ENCODE results near the gene ATL1. TPM values are rescaled to one million over a fixed set of nuclear protein-coding genes. Genes with fewer than 3 reads are reported as not detected.
A peak's percentile ranks its signal among the peaks of the same experiment; 100 is the strongest.
"Not testable (repeated sequence)": the region's sequence is repeated elsewhere in the genome, so short reads cannot be mapped to it uniquely, and the experiment has no call there.

ATL1 gene
- polyA plus RNA-seq, 3 donors = 1.6 to 4.1 (median 2.9) TPM

DNA sequence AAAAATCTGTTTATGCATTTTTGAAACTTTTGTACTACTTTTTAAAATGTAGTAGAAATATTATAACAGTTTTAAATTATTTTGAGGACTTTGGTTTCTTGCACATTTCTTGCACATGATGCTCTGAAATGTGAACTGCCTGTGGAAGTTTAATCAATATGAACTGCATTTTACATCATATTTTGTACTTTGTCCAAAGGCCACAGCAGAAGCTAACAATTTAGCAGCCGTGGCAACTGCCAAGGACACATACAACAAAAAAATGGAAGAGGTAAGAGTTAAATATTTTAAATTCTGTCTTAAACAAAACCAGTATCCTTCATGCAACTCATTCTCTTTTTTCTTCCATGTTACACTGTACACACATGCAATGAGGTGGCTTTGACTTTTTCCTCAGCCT, 63.0 kb downstream of the ATL1 start:
- H3K27ac ChIP-seq (ENCODE audit: low read depth, low read length) = no peak overlapping the region
- WGBS, 3 donors = 49 to 94% (median 89%) methylated on average over 1 of the region's 1 CpG

DNA sequence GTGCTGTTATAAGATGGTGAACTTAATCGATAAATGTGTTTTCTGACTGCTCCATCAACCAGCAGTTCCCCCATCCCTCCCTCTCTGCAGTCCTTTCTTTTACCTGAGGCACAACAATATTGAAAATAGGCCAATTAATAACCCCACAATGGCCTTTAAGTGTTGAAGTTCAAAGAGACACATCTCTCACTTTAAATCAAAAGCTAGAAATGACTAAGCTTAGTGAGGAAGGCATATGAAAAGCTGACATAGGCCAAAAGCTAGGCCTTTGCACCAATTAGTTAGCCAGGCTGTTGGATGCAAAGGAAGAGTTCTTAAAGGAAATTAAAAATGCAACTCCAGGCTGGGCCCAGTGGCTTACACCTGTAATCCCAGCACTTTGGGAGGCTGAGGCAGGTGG, 64.5 kb downstream of the ATL1 start:
- H3K27ac ChIP-seq (ENCODE audit: low read depth, low read length) = no peak overlapping the region
- WGBS, 3 donors = 95 to 100% (median 100%) methylated on average over 1 of the region's 1 CpG

DNA sequence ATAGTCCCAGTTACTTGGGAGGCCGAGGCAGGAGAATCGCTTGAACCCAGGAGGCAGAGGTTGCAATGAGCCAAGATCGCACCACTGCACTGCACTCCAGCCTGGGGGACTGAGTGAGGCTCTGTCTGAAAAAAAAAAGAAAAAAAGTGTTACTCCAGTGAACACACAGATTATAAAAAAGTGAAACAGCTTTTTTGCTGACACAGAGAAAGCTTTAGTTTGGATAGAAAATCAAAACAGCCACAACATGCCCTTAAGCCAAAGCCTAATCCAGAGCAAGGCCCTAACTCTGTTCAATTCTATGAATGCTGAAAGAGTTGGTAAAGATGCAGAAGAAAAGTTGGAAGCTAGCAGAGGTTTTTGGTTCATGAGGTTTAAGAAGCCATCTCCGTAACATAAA, 65.0 kb downstream of the ATL1 start:
- not testable (repeated sequence) for H3K27ac ChIP-seq (ENCODE audit: low read depth, low read length)

DNA sequence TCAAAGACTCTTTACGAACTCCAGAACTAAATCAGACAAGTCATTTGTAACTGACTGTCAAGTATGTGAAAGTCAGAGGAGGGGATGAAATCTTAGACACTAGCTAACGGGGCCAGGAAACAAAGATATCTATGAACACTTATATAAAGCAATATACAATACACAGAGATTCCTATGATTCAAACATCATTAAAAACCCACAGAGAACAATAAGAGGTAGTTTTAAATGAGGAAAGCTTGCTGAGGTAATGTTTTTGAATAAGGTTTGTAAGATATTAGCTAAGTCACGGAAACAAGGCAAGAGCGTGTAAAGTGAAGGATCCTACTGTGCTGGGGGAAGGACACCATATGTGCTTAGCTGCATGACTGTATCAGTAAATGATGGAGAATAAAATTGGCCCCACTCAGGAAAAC, 71.5 kb downstream of the ATL1 start:
- 91 to 95% (median 93%) methylated on average over 4 of the region's 4 CpGs for WGBS, 3 donors
- H3K27ac ChIP-seq (ENCODE audit: low read depth, low read length) = no peak overlapping the region

More for the DNA sequence above, 65.0 kb downstream of the ATL1 start:
- 96 to 100% (median 98%) methylated on average over 4 of the region's 4 CpGs for WGBS, 3 donors

DNA sequence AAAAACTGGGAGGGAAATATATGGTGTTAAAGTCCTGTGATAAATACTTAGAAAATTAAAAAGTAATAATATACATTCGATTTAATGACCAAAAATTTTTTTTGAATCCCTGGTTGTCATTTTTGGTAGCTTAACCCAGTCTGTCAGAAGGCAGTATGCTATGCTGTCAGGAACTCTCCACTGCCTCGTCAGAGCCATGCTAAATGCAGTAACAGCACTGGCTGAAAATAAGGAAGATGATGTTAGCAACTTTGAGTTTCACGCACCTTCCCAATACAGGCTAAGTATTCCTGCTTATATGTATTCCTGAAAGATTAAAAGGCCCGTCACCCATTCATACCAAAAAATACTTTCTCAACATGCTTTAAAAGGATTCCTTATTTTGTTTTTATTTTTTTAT, 74.0 kb downstream of the ATL1 start:
- no peak overlapping the region for H3K27ac ChIP-seq (ENCODE audit: low read depth, low read length)
- WGBS, 3 donors = 83 to 88% (median 85%) methylated on average over 4 of the region's 4 CpGs

DNA sequence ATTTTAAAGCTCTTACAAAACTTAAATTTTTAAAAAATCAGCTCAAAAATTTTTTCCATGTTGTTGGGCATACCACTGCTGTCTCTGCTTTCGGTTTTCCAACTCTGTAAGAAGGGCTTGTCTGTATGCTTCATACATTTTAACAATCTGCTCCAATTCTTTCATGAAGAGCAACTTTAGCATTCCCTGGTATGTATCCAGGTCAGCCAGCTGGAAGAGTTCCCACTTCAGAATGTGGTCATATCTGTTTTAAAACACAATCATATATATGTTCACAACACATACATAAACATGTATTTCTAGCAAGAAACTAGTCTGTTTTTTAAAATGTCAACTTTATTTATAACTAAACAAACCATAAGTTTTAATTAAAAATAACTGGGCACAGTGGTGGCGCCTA, 75.2 kb downstream of the ATL1 start:
- 86 to 92% (median 91%) methylated on average over 2 of the region's 2 CpGs for WGBS, 3 donors
- H3K27ac ChIP-seq (ENCODE audit: low read depth, low read length) = no peak overlapping the region

DNA sequence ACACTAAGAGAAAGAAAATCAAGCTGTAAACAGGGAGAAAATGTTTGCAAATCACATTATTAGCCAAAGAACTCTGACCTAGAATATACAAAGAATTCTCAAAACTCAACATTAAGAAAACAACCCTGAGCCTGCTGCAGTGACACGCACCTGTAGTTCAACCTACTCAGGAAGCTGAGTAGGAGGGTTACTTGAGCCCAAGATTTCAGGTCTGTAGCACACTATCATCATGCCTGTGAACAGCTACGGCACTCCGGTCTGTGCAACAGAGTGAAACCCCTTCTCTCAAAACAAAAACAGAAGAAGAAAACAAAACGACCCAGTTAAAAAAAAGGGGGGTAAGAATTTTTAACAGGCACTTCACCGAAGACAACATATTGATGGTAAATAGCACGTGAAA, 87.3 kb downstream of the ATL1 start:
- 75 to 90% (median 88%) methylated on average over 6 of the region's 6 CpGs for WGBS, 3 donors
- H3K27ac ChIP-seq (ENCODE audit: low read depth, low read length) = no peak overlapping the region

DNA sequence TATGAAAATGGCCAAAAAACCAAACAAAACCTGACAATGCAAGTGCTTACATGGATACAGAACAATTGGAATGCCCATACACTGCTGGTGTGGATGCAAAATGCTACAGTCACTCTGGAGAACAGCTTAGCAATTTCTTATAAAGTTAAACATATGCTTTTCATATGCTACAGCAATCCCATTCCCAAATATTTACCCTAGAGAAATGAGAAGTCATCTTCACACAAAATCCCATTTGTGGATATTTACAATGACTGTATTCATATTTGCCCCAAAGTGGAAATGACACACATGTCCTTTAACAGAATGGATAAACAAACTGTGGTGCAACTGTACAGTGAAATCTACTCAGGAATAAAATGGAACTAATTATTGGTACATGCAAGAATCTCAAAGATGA, 87.8 kb downstream of the ATL1 start:
- no peak overlapping the region for H3K27ac ChIP-seq (ENCODE audit: low read depth, low read length)

DNA sequence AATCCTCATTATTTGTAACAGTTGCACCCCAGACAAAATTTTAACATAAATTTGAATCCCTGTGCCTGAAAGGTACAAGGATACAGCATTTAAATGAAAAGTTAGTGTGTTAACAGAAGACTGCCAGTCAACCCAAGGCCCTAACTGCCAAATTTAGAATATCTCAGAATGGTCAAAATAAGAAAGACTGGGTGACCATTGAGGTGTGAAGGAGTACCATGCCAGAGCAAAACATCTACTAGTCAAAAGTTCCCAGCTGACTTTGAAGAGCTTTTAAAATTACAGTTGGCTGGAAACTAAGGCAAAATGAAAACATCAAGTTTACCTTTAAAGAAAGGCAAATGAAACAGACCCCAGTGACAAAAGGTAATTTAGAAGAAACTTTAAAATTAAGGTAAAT, 89.7 kb downstream of the ATL1 start:
- H3K27ac ChIP-seq (ENCODE audit: low read depth, low read length) = no peak overlapping the region

DNA sequence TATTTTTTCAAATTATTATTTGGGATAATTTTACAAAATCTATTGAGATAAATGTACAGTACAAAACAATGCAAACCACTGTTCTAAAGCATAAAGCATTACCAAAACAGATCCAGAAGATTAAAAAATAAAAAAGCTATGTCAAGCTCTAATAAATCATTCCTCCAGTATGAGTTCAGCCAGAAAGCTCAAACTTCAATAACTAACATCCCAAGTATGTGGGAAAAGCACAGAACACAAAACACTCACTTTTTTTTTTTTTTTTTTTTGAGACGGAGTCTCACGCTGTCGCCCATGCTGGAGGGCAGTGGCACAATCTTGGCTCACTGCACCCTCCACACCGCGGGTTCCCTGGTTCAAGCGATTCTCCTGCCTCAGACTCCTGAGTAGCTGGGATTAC, 96.8 kb downstream of the ATL1 start:
- H3K27ac ChIP-seq (ENCODE audit: low read depth, low read length) = no peak overlapping the region
- 53 to 87% (median 80%) methylated on average over 5 to 6 of the region's 6 CpGs for WGBS, 3 donors

DNA sequence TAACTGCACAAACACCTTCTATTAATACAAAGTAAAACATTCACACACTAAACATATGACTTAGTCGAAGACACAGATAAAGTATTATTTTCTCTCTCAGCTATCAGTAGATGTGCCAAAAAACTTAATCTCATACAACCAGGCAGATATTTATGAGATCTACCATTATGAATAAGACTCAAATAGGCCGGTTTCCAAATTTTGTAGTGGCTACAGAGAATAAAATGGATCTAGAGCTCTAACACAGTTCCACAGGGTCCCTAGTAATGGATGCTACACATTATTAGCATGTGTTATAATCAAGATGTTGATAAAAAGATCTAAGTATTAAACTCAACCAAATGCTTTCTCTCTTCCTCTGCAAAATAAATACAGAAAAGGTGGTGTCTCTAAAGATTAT, 97.8 kb downstream of the ATL1 start:
- WGBS, 3 donors = 10 to 43% (median 43%) methylated on average over 2 of the region's 2 CpGs
- H3K27ac ChIP-seq (ENCODE audit: low read depth, low read length) = no peak overlapping the region

DNA sequence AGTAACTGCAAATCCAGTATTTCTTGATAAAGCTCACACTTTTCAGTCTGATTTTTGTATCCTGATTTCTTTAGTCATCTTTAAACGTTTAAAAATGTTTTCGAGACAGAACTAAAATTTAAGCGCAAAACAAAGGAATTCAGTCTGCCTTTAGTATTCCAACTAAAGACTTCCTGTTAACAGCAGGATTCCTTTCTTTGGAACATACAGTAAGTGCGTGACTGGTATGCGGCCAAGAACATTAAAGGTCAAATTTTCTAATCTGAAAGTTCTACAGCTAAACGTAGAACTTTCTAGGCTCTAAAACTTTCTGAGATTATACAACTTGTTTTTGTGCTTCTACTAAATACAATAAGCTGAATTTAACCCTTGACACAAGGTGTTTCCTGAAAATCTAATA, 98.3 kb downstream of the ATL1 start:
- no peak overlapping the region for H3K27ac ChIP-seq (ENCODE audit: low read depth, low read length)
- WGBS, 3 donors = 14 to 42% (median 35%) methylated on average over 6 of the region's 6 CpGs

DNA sequence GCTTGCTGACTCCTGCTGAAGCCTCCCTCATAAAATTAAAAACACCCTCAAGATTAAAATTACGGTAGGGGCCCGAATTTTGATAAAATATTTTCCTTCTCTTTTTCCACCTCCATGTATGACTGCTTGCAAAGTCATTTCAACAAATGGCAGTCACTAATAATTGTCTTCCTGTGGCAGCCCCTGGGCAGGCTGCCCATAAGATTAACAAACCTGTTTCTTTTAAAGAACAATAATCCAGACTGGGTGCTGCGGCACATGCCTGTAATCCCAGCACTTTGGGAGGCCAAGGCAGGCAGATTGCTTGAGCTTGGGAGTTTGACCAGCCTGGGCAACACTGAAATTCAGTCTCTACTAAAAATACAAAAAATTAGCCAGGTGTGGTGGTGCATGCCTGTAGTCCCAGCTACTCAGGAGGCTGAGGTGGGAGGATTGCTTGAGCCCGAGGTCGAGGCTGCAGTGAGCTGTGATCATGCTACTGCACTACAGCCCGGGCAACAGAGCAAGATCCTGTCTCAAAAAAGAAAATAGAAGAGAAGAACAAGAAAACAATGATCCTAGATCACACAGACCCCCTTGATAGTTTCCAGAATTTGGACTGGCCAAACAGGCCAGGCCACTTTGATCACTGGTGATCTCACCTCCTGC, 99.5 kb downstream of the ATL1 start:
- 56 to 77% (median 72%) methylated on average over 6 of the region's 6 CpGs for WGBS, 3 donors
- no peak overlapping the region for H3K27ac ChIP-seq (ENCODE audit: low read depth, low read length)

DNA sequence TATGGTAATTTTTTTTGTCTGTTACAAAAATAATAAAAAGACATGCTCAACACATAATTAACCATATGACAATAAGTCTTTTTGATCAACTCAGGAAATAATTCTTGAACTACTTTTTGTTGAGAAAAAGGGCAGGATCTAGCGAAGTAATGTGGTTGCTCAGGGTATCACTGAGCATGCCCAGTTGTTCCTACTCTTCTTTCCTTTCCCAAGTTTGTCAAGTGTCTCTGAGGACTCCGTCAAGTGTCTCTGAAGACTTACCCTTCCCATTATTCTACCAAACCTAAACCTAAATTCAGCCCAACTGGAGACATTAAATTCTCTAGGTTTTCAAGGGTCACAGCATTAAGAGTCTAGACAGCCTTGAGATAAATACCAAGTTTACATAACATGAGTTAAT, 104.6 kb downstream of the ATL1 start:
- 92 to 97% (median 97%) methylated on average over 2 of the region's 2 CpGs for WGBS, 3 donors
- H3K27ac ChIP-seq (ENCODE audit: low read depth, low read length) = not testable (repeated sequence)

DNA sequence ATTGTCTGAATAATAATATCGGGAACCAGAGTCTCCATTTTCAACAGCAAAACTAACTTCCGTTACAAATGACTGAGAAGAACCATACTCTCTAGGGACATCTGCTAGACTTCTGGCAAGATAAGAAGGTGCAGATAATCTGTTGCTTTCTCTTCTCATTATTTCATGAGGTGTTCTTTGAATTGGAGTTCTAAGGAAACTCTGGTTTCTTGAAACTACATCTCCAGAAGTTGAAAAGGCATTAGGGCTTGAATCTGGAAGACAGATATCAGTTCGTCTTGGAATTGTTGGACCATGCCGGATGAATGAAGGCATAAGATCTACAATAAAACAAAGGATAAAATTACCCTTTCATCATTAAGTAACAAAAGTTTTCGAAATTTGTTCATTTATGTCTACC, 105.4 kb downstream of the ATL1 start:
- H3K27ac ChIP-seq (ENCODE audit: low read depth, low read length) = not testable (repeated sequence)
- WGBS, 3 donors = 55 to 76% (median 68%) methylated on average over 5 of the region's 5 CpGs

DNA sequence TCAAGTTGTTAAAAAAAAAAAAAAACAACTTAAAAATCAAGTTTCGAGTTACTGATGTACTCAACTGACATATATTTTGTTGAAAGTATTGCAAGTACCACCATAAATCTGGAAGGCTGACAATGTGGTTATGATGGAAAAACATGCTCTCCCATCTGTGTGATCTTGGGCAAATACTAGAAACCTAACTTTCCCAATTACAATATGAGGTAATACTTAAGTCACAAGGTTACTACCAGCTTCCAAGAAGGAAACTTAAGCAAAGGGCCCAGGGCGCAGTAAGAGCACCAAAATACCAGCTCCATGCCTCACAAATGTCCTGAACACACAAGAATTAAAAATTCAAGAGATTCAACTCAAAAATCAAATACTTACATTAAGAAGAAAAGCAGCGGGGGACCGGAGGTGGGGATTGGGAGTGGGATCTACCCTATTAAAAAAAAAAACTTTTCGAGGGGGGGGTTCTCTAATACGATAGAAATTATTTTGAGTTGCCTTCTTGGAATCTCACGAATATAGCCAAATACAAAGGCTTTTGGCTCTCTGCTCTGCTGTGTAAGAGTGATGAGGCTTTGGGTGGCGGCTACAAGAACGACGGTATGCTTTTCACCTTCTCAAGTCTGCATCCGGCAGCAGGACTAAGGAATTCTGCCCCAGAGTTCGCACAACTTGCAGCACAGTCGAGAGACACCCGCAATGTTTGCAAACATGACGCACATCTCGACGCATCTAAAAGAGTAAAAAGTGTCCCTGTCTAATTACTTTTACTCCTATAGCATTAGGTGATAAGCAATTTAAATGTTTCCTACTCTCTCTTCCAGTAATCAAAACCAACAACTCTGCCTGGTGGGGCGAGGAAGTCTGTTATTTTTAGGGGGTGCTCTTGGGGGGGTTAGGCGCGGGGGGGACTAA, 107.1 kb downstream of the ATL1 start:
- 0 to 3% (median 3%) methylated on average over 20 of the region's 20 CpGs for WGBS, 3 donors

DNA sequence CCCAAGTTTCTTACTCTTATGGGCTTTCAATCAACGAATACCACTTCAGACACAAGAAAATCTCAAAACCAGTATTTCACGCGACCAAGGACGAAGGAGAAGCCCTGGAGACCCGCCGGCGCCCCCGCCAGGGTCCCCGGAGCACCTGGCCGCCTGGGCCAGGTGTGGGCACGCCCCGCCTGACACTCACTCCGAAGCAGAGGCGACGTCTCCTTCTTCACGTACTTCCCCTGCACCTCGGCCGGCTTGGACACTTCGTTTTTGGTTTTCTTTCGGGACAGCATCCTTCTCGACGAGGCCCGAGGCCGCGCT, 107.7 kb downstream of the ATL1 start:
- 0 to 1% (median 0%) methylated on average over 25 of the region's 25 CpGs for WGBS, 3 donors
- H3K27ac ChIP-seq (ENCODE audit: low read depth, low read length) = peak overlapping the region; percentile 88

More for the DNA sequence above, 107.1 kb downstream of the ATL1 start:
- peak overlapping the region; percentile 88 for H3K27ac ChIP-seq (ENCODE audit: low read depth, low read length)

DNA sequence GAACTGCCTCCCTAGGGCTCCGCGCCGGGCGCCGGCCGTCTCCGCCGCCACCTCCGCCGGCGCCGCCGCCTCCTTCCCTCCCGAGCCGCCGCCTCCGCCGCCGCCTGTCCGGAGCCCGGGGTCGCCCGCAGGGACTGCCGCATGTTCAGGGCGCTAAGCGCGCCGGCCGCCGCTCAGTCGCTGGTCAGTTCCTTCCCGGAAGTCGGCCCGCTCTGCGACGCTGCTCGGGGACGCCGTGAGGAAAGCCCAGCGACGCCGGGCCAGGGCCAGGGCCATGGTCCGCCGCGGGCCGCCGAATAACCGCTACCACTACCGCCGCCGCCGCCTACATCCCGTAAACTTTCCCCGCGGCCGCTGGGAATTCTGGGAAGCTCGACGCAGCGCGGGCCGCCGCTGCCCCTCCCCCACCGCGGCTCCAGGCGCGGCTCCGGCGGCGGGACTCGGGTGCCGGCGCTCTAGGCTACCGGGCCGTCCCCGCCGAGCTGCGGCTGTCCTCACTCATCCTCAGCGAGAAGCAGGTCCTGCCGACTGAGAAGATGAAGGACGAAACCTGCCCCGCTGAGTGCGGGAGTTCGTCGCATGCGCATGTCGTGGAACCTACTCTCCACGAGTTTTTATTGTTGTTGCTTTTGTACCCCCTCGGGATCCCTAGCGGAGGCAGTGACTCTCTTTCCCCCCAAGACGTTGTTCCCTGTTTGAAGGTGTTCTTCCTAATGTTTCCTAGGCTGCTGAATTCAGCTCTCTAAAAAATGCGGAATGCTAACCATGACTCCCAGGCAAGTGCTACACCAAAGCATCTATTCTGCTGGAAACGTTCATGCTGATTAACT, 108.3 kb downstream of the ATL1 start, which contains the start of gene SAV1:
TSS of gene SAV1 (minus strand) at position 311 of the 830 bp plus-strand sequence. CDS start 339 bp downstream, outside the sequence.
- 0 to 1% (median 1%) methylated on average over 63 to 92 of the region's 92 CpGs for WGBS, 3 donors
- peak within 1 kb of the TSS; percentile 88 for H3K27ac ChIP-seq (ENCODE audit: low read depth, low read length)

DNA sequence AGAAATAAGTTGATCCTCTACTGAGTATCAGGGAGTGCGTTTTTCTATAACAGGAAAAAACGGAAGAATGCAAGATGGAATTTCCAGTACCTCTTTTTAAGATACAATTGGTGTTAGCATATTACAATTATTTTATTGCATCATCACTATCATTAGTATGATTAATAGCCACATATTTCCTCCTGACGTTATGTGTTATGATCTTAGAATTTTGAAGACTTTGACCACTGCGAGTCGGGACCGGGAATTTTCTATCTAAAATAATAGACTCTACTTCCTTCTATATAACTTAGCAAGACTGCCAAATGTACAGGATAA, 108.8 kb downstream of the ATL1 start:
- WGBS, 3 donors = 4 to 5% (median 4%) methylated on average over 6 of the region's 6 CpGs
- no peak overlapping the region for H3K27ac ChIP-seq (ENCODE audit: low read depth, low read length)

Measured in adipose tissue (tissue), 3 donors.